ENCODE data around the gene P2RX1.

P2RX1 gene

DNA sequence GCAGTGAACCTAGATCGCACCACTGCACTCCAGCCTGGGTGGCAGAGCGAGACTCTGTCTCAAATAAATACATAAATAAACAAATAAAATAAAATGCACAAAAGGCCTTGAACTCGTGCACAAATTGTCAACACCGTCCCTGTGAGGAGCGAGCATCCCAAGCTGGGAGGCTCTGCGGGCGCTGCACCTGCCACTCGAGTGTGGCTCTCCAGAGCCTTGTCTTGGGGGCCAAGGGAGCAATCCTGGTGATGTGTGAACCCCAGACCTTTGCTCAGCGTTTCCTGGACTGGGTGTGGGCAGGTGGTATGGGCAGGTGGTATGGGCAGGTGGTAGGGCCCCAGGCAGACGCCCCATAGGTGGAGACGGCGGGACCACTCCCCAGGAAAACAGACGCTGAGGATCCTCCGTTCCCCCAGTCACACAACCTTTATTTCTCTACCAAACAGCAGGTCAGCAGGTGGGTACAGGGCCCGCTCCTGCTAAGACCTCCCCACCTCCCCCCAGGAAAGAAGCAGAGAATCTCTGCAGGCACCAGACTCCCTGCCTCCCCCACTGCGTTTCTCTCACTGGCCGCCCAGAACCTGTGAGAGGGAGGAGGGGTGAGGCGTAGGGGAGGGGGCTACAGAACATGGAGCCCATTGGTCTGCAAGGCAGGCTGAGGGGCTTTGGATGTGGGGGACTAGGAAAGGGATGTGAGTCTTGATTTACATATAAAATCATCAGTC lies 7.4 kb upstream of the P2RX1 start:
- DNase-seq, result no peak

DNA sequence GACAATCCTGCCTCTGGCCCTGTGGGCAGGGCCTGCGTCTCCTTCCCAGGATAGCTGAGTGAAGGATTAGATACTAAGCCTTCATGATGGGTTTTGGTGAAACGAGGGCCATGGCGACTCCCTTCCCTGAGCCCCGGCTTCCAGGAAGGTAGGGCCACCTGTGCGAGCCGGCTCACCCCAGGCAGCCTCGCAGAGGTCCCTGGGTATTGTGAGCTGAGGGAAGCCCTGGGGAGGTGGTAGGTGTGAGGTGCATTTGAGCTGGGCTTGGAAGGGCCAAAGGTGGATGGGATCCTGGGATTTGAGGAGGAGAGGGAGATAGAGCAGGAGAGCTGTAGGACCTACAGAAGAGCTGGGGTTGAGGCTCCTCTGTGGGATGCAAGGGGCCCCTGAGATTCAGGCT lies 6.5 kb upstream of the P2RX1 start:
- no peak for DNase-seq

DNA sequence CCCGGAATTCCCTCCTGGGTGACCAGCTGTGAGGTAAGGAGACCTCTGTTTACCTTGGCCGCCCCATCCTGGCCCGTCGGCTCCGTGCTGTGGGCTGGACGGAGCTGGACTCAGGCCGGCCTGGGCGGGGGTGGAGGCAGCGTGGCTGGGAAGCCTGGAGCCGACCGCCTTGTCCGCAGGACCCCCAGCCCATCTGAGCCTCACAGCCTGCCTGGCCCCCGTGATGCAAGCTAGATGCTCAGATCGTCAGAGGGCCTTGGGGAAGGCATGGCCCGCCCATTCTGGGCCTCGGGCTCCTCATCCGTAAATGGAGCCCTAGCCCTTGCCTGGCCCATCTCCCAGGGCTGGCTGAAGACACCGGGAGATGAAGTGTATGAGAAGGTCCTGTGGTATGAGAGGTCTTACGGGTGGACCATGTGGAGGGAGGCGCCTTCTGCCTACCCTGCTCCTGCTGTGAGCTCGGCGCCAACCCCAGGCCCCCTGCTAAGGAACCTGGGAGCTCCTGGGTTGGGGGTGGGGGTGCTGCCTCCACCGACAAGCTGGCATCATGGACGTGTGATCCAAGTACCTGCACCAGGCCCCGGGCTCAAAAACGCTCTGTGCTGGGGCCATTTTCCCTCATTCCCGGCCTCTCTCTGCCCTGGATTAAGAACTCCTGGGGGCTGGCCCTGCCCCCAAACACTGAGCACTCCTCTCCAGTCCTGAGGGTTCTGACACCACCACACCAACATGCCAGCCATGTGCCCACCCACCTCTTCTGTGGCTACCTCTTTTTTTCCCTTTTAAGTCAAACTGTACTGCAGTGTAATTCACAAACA lies 5.4 kb upstream of the P2RX1 start:
- DNase-seq, result no peak

DNA sequence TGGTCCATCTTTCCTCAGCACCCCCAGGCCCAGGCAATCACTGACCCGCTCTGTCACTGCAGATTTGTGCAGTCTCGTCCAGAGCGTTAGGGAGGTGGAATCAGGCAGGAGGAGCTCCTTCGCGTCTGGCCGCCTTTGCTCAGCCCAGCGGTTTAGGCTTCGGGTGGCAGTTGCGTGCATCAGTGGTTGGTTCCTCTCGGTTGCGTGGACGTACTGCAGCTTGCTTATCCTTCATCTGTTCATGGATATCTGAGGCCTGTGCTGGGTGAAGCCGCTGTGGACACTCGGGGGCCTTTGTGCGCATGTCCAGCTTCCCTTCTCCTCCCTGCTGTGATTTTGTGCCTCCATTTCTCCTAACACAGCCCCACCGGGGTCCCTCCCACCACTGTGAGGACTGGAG lies 4.7 kb upstream of the P2RX1 start:
- no peak for DNase-seq

DNA sequence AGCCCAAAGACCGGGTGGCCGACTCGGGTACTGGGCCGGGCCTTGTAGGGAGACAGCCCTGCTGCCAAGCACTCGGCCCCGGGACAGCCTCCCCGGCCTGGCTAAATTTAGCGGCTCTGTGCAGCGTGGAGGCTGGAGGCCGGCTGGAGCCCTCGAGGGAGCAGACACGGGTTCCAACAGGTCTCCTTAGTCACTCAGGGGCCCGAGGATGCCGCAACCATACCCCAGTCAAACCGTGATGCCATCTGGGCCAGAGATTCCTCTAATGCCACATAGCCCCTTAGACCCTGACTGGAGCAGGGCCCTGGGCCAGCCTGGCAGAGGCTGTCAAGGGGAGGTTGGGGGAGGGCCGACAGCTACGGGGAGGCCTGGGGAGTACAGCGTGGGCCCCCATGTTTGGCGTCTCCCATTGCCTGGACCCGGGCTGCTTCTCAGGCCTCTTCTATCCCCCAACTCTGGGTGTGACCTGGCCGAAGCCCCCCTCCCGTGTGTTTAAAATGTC lies 2.9 kb upstream of the P2RX1 start:
- DNase-seq, result no peak

DNA sequence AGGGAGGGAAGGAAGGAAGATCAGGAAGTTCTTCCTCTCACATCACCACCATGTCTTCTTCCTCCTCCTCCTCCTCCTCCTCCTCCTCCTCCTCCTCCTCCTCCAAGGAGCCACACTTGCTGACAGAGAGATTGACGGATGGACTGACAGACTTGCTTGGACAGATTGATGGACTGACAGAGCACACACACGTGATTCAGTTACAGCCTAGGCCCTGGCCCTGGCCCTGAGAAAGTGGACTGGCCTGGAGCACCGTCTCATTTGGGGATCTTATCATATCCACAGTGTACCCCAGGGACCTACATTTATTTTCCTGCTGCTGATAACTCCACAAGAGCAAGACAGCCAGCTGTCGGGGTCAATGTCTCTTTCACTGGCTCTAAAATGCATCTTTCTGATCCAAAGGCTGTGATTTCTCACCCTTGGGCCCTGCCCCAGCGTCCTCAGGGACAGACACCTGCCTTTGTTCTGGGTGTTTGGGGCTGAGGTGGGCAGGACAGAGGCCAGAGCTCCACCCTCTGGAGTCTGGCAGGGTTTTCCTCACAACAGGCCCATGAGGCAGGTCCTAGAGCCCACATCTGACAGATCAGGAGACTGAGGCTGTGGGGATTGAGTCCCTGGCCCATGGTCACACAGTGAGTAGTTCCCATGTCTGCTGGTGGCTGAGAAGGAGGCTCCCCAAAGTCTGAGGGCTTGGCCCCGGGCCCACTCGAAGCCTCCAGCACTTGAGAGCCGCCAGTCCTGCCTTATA lies 2.3 kb upstream of the P2RX1 start:
- DNase-seq, result no peak

DNA sequence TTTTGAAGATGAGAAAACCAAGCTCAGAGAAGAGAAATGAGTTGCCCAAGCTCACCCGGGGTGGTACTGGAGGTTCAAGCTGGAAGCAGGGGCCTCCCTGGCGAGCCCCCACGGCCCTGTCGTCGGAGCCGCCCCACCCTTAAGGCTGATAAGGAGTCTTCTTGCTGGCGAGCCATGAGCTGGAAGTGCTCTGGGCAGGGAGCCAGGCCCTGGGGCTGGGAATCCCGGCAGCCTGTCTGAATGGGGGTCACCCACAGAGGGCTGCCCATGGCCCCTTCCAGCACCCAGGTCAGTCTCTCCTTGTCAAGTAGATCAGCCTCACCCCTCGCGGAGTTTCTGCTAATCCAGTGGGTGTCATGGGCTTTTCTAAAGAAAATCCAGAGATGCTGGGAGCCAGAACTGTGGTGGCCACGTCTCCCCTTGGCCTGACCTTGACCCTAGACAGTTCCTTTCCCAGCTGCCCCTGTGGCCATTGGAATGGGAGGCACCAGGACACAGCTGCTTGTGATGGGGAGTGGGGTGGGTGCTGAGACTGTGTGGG lies 1.2 kb upstream of the P2RX1 start:
- DNase-seq, result no peak

DNA sequence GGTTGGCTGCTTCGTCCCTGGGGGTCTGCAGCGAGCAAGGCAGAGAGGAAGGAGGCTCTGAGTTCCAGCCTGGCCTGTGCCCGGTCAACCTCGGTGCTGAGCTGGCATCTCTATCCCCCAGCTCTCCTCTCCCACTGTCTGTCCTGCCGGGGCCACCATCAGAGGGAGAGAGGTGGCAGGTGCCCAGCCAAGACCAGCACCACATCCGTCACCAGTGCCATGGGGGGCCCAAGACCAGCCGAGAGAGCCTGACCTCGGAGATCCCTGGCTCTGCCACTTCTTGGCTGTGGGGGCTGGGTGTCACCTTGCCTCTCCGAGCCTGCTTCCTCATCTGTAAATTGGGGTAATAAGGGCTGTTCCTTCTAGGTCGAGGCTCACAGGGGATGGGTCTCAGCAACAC lies 560 bp upstream of the P2RX1 start:
- DNase-seq, result peak; percentile 65

DNA sequence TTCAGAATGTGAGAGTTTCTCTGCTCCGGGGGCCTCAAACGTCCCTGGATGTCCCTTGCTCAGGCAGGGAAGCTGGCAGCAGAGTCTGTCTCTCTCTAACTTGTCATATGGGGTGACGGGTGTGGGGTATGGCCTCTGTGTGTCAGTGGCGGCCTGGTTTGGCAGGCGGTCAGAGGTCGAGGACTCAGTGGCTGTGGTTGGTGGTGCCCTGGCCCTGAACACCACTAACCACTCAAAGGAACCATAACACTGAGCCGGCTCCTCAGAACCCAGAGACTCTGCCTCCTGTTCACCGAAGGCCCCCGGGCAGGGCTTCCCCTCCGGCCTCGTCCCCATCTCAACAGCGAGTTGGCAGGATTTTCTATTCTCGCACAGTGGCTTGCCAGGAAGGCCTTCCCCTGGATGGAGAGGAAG lies 677 bp downstream of the P2RX1 start:
- DNase-seq, result no peak

DNA sequence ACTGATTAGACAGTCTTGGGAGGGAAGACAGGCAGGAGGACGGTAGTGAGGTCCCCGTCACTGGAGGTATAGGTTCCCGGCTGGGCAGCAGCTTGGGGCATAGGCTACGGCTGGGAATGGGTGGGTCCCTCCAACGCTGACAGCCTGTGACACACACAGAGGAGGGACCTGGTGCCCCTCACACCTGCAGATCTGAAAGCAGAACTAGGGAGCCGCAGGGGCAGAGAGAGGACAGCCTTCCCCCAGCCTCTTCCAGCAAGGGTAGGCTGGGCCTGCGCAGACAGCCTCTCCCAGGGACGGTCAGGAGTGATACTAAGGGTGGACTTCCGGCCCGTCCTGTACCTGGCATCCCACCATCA lies 2.0 kb downstream of the P2RX1 start:
- DNase-seq, result peak; percentile 22

DNA sequence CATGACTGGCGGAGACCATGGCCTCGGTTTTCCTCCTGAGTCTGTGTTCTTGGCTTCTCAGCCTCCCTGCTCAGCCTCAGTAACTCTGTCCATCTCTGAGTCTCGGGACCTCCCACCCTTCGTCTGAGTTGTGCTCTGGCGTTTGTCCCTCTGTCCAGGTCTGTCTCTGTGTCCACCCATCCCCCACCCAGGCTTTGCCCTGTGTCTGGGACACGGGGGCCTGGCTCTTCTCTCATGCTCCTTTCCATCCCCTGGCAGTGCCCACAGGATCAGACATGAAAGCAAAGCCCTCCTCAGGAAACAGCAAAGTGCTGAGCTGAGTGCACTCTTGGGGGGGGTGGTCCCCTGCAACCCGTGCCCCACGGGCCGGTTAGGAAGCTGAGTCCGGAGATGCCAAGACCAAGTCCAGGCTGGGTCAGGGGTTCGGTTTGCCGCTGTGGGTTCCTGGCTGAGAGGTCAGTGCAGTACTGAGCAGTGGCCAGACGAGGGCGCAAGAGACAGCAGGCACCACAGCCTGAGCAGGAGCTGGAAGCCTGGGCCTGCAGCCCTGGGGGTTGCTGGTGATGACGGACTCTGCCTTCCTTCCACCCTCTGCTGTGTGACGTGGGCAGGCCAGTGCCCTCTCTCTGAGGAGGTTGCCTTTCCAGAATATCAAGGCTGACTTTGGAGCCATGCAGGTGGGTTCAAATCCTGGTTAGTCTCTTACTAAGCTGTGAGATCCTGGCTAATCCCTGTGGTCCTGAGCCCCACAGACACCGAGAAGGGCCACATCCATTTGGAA lies 2.5 kb downstream of the P2RX1 start:
- peak; percentile 76 for DNase-seq

DNA sequence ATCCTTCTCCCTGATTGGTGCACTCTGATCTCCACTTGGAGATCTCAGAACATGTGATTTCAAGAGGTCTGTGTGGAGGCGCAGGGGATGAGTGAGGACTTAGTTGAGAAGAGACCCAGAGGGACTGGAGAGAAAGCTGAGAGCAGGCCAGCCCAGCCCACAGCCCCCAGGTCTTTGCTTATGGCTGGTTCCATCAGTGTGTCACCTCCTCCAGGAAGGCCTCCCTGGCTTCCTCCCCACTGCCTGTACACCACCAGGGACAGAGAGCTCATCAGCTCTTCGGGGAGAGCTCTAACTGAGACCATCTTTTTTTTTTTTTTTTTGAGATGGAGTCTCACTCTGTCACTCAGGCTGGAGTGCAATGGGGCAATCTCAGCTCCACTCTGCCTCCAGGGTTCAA lies 3.4 kb downstream of the P2RX1 start:
- no peak for DNase-seq

DNA sequence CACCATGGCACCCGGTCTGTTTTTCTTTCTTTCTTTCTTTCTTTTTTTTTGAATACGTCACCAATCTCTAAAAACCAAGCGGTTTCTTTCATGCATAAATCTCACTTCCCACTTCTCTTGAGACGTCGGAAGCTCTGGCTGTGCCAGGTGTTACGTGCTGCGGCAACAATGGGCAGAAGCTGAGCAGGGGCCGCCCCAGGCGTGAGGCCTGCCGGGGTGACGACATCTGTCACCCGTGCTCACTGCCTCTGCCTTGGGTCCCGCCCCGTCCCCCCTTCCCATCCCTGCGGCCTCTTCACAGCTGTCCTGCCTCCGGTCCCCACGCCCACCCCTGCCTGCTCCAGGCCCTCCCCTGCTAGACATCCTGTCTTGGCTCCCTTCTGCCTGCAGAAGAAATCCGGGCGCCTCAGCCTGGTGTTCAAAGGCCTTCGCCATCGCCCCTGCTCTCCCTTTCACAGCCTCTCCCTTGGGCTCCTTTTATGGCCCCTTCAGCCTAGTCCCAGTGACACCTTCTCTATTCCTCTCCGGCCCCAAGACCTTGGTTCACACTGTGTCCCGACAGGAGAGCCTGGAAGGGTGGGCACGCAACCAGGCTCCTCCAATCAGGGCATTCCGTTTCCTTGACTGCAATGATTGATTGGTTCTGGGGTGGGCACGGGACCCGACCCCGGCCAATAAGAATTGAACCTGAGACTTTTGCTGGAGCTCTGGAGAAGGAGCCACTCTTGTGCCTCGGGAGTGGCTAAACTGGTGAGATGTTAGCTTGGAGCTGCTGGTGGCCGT lies 4.8 kb downstream of the P2RX1 start:
- no peak for DNase-seq

DNA sequence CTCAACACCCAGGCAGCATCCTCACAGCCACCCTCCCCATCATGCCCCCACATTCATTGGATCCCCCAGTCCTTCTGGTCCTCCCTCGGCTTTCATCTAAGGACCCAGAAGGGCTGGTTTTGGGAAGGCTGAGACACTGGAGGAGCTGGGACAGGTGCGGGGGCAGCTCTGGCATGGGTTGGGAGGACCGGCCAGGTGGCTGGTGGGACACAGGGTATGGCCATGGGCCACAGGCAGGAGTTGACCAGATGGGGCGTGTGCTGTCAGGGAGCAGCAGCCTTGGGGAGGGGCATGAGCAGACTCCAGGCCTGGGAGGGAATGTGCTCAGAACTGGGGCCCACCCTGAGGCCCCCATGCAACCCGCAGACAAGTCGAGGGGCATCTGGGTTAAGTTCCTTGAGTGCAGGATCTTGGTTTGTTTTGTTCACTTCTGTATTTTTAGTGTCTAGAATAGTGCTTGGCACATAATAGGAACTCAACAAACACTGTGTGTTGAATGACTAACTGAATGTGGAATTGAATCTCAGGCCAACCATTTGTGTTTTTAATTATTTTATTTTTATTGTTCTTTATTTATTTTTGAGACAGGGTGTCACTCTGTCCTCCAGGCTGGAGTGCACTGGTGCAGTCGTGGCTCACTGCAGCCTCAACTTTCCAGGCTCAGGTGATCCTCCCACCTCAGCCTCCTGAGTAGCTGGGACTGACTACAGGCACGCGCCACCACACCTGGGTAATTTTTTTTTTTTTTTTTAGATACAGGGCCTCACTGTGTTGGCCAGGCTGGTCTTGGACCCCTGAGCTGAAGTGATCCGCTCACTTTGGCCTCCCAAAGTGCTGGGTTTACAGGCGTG lies 5.6 kb downstream of the P2RX1 start:
- DNase-seq, result no peak

DNA sequence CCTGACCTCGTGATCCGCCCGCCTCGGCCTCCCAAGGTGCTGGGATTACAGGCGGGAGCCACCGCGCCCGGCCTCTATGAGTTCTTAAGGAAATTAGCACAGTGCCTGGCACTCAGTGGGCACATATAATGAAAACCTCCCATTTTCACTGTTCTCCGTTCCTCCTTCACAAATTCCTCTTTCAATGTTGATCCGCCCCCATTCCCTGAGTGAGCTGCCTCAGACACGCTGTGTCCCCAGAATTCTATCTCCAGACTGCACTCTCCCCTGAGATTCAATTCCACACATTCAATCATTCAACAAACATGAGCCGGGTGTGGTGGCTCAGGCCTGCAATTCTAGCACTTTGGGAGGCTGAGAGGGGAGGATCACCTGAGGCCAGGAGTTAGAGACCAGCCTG lies 7.0 kb downstream of the P2RX1 start:
- DNase-seq, result no peak

DNA sequence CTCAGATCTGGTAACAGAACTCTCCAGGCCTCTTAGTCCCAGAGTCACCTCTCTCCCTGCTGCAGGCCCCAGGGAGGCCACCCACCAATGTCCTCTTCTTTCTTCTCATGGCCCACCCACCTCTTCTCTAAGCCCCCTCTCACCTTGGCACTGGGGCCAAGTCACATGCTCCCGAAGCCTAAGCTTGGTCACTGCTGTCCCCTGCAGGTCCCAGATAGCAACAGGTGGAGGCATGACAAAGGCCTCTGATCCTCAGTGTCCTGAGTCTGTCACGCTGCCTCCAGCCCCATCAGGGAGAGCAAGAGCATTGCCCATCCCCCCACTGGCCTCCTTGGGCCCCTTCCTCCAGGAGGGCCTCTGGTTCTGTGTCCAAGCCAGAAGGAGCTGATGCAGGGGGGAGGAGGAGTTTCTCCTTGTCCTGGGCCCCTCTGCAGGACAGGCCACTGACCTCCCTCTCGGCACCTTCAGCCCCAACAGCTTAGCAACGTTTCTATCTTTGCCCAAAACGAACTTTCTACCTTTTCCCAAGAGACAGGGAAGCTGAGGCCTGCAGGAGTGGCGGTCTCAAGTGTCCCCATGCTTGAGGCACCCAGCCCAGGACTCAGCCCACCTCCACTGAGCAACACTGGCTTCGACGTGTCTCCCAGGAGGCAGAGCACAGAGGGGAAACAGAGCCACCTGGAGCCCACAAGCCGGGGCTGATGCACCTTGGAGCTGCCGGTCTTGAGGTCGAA lies 8.6 kb downstream of the P2RX1 start:
- DNase-seq, result no peak

DNA sequence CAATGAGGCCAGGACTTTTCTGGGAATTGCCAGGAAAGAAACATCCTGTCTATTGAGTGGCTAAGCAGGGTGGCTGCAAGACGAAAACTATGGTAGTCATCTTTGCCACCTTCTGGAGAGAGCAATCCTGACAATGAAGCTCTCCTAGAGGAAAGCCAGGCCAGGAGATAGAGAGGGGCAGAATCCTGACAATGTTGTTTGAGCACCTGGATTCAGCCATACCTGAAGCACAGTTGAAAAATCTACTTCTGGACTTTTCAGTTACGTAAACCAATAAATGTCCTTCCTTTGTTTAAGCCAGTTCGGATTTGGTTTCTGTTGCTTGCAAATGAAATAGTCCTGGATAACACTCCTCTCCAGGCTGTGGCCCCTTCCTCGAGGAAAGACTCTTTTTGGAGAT lies 9.4 kb downstream of the P2RX1 start:
- no peak for DNase-seq

DNA sequence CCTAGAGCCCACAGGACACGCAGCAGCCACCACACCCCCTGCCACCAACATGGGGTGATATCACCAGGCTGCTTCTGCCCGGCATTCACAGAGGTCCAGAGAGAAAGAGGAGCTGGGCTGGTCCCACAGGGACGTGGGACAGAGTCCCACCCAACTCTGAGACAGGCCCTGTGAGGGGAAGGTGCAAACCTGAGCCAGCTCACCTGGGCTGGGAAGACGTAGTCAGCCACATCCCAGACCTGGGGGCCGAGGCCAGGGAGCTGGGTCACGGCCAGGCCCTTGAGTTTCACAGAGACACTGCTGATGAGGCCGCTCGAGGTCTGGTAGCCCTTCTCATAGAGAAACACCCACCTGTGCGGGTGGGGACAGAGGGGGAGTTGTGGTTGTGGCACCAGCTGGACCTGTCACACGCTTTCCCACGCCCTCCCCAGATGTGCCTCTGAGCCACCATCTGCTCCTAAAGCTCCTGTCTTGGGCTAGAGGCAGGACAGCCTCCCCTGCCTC lies 11.2 kb downstream of the P2RX1 start:
- no peak for DNase-seq

DNA sequence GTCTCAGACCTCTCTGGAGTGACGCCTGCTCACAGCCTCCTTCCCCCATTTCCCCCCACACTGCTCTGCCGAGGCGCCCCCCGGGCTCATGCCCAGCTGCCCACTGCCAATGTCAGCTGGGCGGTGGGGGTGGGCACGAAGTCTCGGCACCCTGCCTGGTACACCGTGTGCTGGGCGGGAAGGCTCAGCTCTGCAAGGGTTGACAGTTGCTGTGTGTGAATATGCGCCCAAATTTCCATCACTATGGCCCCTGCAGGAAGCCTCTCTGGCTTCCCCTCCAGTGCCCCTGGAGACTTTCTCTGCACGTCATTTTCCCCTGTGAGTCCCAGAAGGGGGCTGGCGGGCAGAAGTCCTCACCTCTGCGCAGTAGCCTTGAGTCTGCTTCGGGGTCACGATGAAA lies 11.8 kb downstream of the P2RX1 start:
- no peak for DNase-seq

DNA sequence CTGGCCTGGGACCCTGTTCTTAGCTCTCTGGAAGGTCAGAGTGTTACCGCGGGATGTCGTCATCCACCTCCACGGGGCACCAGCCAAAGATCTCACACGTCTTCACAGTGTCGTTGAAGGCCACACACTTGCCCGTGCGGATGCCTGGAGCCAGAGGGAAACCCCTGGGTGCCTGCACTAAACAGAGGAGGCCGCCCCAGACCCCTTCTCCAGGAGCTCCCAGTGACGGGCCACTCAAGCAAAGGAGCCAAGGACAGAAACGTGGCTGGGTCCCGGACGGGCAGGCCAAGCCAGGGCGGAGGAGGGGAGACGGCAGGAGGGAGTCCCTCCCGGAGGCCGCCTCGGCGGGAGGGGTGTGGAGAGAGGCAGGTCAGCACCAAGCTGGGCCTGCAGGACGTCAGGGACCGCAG lies 12.4 kb downstream of the P2RX1 start:
- DNase-seq, result no peak
